NB4 (cell line): ENCODE data around the gene MRPL2.

Source experiments
- POLR2A ChIP-seq: IDR thresholded peaks from 2 replicates; pipeline ENCODE4 v1.6.1; 2011; ENCODE audit warnings: mild to moderate bottlenecking; ENCODE audit not compliant: insufficient read length; ENCODE audit errors: extremely low read depth
- TF ChIP-seq, protein P1 (sequence below): IDR thresholded peaks from one replicate; pipeline ENCODE4 v1.5.1; 2012; ENCODE audit warnings: low read depth, low read length

GRCh38 chr6:43014434-43014909 lies 44.8 kb downstream of the MRPL2 start:
- no peak for TF ChIP-seq POLR2A
- TF ChIP-seq, protein P1, sequence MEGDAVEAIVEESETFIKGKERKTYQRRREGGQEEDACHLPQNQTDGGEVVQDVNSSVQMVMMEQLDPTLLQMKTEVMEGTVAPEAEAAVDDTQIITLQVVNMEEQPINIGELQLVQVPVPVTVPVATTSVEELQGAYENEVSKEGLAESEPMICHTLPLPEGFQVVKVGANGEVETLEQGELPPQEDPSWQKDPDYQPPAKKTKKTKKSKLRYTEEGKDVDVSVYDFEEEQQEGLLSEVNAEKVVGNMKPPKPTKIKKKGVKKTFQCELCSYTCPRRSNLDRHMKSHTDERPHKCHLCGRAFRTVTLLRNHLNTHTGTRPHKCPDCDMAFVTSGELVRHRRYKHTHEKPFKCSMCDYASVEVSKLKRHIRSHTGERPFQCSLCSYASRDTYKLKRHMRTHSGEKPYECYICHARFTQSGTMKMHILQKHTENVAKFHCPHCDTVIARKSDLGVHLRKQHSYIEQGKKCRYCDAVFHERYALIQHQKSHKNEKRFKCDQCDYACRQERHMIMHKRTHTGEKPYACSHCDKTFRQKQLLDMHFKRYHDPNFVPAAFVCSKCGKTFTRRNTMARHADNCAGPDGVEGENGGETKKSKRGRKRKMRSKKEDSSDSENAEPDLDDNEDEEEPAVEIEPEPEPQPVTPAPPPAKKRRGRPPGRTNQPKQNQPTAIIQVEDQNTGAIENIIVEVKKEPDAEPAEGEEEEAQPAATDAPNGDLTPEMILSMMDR = no peak
